Left renal cortex interstitium (tissue), 4 donors: ENCODE results near the gene ZNF383. TPM values are rescaled to one million over a fixed set of nuclear protein-coding genes. Genes with fewer than 3 reads are reported as not detected.
"Not testable (repeated sequence)": the region's sequence is repeated elsewhere in the genome, so short reads cannot be mapped to it uniquely, and the experiment has no call there.

ENCODE experiments used
- DNase-seq, 4 donors: peaks; one replicate each; pipeline ENCODE4 v3.0.0-alpha.2; 2013; ENCODE audit warnings: low read depth in 4 of 4, low spot score in 2 of 4, missing footprints in 1 of 4
- polyA plus RNA-seq, 4 donors: library from polyadenylated mRNA; unstranded; fragments of 120-200 nt; gene quantifications; one replicate each; pipeline ENCODE4 v1.2.1, GENCODE V29; 2013; ENCODE audit not compliant: insufficient read length in 4 of 4

ZNF383 gene
- 10 to 100 TPM; 10.3 to 14.5 (median 13.6) TPM for polyA plus RNA-seq

- DNase-seq = peak; percentile 86 to 97 (median 94)
Observed at GRCh38 chr19:37217775-37218591, at the start of gene ZNF383. Gene ZNF383 (plus strand): TSS chr19:37218214. CDS start chr19:37230454, 12,240 bp downstream.

GRCh38 chr19:37172368-37173366 is 45.3 kb upstream of the ZNF383 start, which contains the start of gene ZNF585A:
Gene ZNF585A (minus strand): TSS chr19:37172695. CDS start chr19:37169910, 2,785 bp downstream.
- peak; percentile 87 to 96 (median 90) for DNase-seq

GRCh38 chr19:37186071-37186470 is 31.9 kb upstream of the ZNF383 start:
- DNase-seq = not testable (repeated sequence)

- not testable (repeated sequence) for DNase-seq
Observed at GRCh38 chr19:37195248-37195647, 22.8 kb upstream of the ZNF383 start.

GRCh38 chr19:37197115-37197514 is 20.9 kb upstream of the ZNF383 start:
- DNase-seq = not testable (repeated sequence)

- no peak for DNase-seq
Observed at GRCh38 chr19:37197768-37198167, 20.2 kb upstream of the ZNF383 start.

GRCh38 chr19:37217480-37217774 is 587 bp upstream of the ZNF383 start:
- DNase-seq = no peak

- DNase-seq = peak in 1 of 4 donors; percentile 8
Observed at GRCh38 chr19:37218592-37218935, 550 bp downstream of the ZNF383 start.

GRCh38 chr19:37220383-37220782 is 2.4 kb downstream of the ZNF383 start:
- no peak for DNase-seq

- DNase-seq = no peak
Observed at GRCh38 chr19:37221136-37221535, 3.1 kb downstream of the ZNF383 start.

GRCh38 chr19:37226248-37226647 is 8.2 kb downstream of the ZNF383 start:
- DNase-seq = no peak

- peak in 3 of 4 donors; percentile 13 to 43 (median 19) for DNase-seq
Observed at GRCh38 chr19:37227996-37228395, 10.0 kb downstream of the ZNF383 start.

GRCh38 chr19:37243206-37243632 is 25.2 kb downstream of the ZNF383 start:
- no peak for DNase-seq

- peak; percentile 77 to 96 (median 84) for DNase-seq
Observed at GRCh38 chr19:37251308-37252229, 33.6 kb downstream of the ZNF383 start.

GRCh38 chr19:37263028-37263427 is 45.0 kb downstream of the ZNF383 start:
- DNase-seq = not testable (repeated sequence)

- not testable (repeated sequence) for DNase-seq
Observed at GRCh38 chr19:37267005-37267404, 49.0 kb downstream of the ZNF383 start.

GRCh38 chr19:37267755-37268154 is 49.7 kb downstream of the ZNF383 start:
- DNase-seq = not testable (repeated sequence)

GRCh38 chr19:37280656-37281055 is 62.6 kb downstream of the ZNF383 start:
- not testable (repeated sequence) for DNase-seq

GRCh38 chr19:37284020-37284419 is 66.0 kb downstream of the ZNF383 start:
- not testable (repeated sequence) for DNase-seq

- DNase-seq = not testable (repeated sequence)
Observed at GRCh38 chr19:37289229-37289628, 71.2 kb downstream of the ZNF383 start.
